ENCODE results near the gene SIM1.

DNA sequence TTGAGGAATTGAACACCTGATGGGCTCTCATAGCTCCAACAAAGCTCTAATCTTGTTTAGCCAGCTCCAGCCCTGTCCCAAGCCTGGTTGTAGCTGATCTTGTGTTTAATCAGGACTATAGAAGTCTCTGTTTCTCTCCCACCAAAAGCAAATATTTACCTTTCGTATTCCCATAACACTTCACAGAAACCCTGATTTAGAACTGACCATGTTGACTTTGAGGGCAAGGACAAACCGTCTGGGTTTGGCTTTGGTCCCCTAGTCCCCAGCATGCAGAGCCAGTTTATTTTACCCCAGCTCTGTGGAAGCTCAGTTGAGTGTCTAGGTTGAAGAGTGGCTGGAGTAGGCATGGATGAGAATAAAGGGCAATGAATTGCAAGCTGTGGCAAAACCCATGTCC lies 18.0 kb upstream of the SIM1 start:
- no peak for TF ChIP-seq CTCF (conservative IDR thresholded peaks at IDR 0.05; ENCODE audit: low read depth, low read length)
- no peak for TF ChIP-seq EZH2phosphoT487 (IDR thresholded peaks at IDR 0.05; ENCODE audit: borderline replicate concordance, low read length)
- TF ChIP-seq EZH2 (IDR thresholded peaks at IDR 0.05; ENCODE audit: low read length, unreplicated experiment) = no peak

Data from PC-3 (cell line).